Central memory CD4-positive, alpha-beta T cell (primary cell): ENCODE data around the gene SLC4A9.

Source experiments
- DNase-seq: peaks from one replicate; pipeline ENCODE4 v3.0.0; 2022

The SLC4A9 gene

GRCh38 chr5:140362875-140363630 lies 3.1 kb downstream of the SLC4A9 start:
- peak; percentile 72 for DNase-seq

DNA sequence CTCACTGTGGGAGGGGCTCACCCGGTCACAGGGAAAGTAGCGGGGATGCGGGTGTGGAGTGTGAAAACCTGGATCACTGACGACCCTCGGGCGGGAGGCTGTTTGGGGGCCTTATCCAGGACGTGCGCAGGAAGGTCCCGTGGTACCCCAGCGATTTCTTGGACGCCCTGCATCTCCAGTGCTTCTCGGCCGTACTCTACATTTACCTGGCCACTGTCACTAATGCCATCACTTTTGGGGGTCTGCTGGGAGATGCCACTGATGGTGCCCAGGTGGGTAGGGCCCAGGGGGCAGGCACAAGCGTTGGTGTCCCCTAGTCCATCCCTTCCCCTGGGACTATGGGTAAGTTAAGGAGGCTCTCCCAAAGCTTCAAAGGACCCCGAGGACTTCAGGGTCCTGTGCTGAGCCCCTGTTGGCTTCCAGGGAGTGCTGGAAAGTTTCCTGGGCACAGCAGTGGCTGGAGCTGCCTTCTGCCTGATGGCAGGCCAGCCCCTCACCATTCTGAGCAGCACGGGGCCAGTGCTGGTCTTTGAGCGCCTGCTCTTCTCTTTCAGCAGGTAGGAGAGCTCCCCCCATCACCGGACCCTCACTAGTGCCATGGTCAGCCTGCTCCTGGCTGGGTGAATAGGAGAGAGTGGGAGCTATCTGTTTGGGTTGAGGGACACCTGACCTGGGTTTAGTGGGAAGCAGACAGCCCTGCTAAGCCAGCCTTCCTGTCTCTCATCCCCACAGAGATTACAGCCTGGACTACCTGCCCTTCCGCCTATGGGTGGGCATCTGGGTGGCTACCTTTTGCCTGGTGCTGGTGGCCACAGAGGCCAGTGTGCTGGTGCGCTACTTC lies 3.9 kb downstream of the SLC4A9 start:
- DNase-seq = no peak

- DNase-seq = no peak
Measured at GRCh38 chr5:140364472-140364765, 4.4 kb downstream of the SLC4A9 start.

- DNase-seq = no peak
Measured at GRCh38 chr5:140365282-140365681, 5.3 kb downstream of the SLC4A9 start.

DNA sequence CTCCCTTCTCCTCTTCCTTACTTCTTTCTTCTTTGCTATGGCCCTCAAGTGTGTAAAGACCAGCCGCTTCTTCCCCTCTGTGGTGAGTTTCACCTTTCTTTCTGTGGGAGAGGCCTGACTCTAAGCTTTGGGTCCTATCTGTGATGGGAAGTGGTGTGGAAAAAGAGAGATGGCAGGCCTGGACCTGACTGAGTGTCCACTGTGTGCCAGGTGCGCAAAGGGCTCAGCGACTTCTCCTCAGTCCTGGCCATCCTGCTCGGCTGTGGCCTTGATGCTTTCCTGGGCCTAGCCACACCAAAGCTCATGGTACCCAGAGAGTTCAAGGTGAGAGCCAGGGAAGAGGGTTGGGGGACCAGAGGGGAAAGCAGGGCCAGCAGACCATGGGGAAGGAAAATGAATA lies 5.9 kb downstream of the SLC4A9 start:
- no peak for DNase-seq

GRCh38 chr5:140366589-140367255 lies 6.7 kb downstream of the SLC4A9 start:
- DNase-seq = no peak

GRCh38 chr5:140367256-140368013 lies 7.4 kb downstream of the SLC4A9 start:
- no peak for DNase-seq

GRCh38 chr5:140371356-140372151 lies 11.6 kb downstream of the SLC4A9 start:
- no peak for DNase-seq

DNA sequence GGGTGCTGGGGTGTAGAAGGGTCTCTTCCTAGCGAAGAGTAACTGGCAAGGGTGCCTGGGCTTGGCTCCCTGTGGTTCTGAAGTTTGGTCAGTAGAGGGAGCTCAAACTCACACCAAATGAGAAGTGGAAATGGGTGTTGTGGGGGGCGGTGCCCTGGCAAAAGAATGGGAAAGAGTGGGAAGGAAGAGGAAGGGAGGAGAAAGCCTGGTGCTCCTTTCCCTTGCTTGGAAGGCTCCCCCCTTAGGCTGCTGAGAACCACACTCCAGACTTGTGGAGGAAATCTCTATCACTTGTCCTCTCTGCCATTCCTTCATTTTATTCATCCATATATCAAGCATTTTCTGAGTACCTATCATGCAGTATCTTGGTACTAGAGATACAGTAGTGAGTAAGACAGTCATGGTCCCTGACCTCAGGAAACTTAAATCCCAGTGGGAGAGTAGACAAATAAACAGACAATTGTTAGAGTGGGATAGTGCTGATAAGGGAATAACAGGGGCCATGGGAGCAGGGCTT lies 13.0 kb downstream of the SLC4A9 start:
- DNase-seq = peak; percentile 23

DNA sequence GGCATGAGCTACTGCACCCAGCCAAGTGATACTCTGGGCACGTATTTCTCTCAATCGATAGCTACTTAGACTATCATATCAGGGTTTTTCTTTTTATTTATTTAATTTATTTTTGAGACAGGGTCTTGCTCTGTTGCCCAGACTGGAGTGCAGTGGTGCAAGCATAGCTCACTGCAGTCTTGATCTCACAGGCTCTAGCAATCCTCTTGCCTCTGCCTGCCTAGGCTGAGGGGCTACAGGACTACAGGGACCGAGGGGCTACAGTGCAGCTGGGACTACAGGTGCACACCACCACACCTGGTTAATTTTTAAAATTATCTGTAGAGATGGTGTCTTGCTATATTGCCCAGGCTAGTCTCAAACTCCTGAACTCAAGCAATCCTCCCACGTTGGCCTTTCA lies 21.4 kb downstream of the SLC4A9 start:
- DNase-seq = no peak

DNA sequence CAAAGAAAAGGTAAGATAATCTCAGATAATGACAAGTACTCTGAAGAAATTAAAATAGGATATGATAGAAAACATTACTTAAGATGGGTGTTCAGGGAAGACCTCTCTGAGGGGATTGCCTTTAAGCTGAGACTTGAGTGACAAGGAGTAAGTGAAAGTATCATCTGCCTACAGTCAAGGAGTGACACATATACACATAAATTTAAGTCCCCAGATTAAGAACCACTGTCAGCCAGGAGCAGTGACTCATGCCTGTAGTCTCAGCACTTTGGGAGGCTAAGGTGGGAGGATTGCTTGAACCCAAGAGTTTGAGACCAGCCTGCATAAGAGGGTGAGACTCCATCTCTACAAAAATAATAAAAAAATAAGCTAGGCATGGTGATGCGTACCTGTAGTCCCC lies 22.0 kb downstream of the SLC4A9 start:
- DNase-seq = no peak

- no peak for DNase-seq
Measured at GRCh38 chr5:140382866-140383265, 22.9 kb downstream of the SLC4A9 start.

DNA sequence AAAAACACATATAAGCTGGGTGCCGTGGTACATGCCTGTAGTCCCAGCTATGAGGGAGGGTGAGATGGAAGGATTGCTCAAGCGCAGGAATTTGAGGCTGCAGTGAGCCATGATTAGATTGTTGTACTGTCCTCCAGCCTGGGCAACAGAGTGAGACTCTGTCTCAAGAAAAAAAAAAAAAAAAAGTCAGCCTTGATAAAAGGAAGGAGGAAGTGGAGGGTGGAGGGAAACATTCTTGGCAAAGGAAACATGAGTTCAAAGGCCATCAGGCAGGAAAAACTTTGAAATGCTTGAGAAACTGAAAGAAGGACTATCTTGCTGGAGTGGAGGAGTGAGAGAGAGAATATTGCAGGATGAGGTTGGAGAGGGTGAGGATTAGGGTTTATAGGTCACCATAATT lies 23.3 kb downstream of the SLC4A9 start:
- no peak for DNase-seq

- DNase-seq = no peak
Measured at GRCh38 chr5:140388052-140388451, 28.1 kb downstream of the SLC4A9 start.

DNA sequence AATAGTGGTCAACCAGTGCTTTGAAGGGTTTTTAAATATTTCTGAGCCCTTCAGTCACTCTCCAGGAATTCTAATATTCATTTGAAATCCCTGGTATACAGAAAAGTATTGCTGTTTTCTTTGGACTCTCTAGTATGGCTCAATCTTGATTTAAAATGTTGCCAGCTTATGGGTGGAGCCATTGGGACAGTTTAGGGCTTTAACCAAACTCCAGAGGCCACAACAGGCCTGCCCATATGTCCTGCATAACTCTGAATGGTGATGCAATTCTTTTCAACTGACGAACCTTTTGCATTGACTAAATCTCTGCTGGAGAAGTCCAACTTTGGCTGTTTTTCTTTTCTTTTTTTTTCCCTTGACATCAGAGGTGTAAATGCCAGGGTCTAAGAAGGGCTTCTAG lies 31.3 kb downstream of the SLC4A9 start:
- DNase-seq = no peak

DNA sequence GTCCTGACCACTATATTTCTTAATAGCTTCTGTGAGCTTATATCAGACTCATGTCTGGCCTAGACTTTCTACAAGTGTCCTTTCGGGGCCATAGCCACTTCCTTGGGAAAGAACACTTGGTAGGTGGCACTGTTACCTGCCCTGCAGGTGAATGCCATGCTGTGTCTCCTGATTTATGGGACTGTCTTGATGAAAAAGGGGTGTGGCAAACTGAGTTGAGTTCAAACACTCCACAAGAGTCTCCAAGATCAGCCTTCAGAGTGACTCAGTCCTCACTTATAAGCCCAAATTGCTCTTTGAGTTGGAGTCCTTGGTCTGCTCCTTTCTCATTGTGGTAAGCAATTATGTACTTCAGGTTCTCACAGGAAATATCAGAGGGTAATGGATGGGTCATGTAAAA lies 31.7 kb downstream of the SLC4A9 start:
- no peak for DNase-seq

DNA sequence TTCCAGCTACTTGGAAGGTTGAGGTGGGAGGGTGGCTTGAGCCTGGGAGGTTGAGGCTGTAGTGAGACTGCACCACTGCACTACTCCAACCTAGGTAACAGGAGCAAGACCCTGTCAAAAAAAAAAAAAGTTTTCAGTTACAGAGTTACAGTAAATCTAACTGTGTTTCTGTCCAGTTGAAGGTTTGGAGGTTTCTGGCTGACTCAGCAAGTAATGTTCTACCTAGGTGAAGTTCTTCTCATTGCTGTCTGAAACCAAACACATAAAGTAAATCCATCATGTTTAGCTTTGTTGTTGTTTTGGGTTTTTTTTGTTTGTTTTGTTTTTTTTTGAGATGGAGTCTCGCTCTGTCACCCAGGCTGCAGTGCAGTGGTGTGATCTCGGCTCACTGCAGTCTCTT lies 33.7 kb downstream of the SLC4A9 start:
- DNase-seq = no peak

- DNase-seq = no peak
Measured at GRCh38 chr5:140398379-140398811, 38.4 kb downstream of the SLC4A9 start.

- no peak for DNase-seq
Measured at GRCh38 chr5:140399979-140400729, 40.2 kb downstream of the SLC4A9 start.

- peak; percentile 91 for DNase-seq
Measured at GRCh38 chr5:140400730-140401361, 40.9 kb downstream of the SLC4A9 start.
